ENCODE results near the gene RCAN1.

- TF ChIP-seq POLR2AphosphoS5 (IDR thresholded peaks at IDR 0.05; ENCODE audit: low read depth, low read length) (no peak), CTCF (IDR thresholded peaks at IDR 0.05) (no peak)
Measured at GRCh38 chr21:34639250-34639649, 24.3 kb upstream of the RCAN1 start.
